Epithelial cell of proximal tubule (primary cell): Measurements from ENCODE around the gene ARMC2. TPM values are rescaled to one million over a fixed set of nuclear protein-coding genes. Genes with fewer than 3 reads are reported as not detected.

Experiments
- DNase-seq: peaks from one replicate; pipeline ENCODE4 v3.0.0-alpha.2; 2011; ENCODE audit warnings: low read depth
- H3K4me3 ChIP-seq: 2 replicates; pipeline ENCODE4 v1.5.1; 2011; ENCODE audit warnings: low read depth, mild to moderate bottlenecking, low read length
- total RNA-seq: library from RNA; depleted of rRNA; stranded (reverse); fragments of >200 nt; gene quantifications from 2 replicates; pipeline ENCODE4 v1.2.3, GENCODE V29; 2015
- TF ChIP-seq, protein P1 (sequence below): conservative IDR thresholded peaks from 2 replicates; pipeline ENCODE4 v1.5.1; 2012; ENCODE audit warnings: low read depth, mild to moderate bottlenecking, low read length

ARMC2 gene
- total RNA-seq, 1 donor from 2014 or later = 1.7 TPM

DNA sequence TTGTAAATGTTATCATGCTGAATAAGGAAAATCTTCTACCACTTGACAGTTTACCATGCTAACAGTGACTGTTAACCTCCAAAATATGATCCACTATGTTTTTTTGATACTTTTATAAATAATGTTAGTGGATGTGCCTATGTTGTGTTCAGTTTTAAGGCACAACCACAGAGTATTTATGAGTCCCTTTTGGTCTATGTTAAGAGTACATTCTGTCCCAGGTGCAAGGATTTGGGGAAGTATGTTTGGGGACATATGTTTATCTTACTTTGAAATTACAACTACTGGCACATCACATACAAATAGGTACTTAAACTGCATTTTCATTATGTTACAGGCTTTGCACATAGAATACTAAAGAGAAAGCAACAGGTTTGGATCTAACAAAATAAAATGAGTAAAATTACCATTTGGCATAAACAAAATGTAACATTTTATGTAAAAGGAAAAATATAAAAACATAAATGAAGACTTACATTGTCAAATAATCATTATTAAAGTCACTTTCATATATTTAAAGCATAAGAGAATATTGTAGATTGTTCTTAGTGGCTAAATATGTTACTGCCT is 175.2 kb downstream of the ARMC2 start:
- no peak for DNase-seq
- TF ChIP-seq, protein P1, sequence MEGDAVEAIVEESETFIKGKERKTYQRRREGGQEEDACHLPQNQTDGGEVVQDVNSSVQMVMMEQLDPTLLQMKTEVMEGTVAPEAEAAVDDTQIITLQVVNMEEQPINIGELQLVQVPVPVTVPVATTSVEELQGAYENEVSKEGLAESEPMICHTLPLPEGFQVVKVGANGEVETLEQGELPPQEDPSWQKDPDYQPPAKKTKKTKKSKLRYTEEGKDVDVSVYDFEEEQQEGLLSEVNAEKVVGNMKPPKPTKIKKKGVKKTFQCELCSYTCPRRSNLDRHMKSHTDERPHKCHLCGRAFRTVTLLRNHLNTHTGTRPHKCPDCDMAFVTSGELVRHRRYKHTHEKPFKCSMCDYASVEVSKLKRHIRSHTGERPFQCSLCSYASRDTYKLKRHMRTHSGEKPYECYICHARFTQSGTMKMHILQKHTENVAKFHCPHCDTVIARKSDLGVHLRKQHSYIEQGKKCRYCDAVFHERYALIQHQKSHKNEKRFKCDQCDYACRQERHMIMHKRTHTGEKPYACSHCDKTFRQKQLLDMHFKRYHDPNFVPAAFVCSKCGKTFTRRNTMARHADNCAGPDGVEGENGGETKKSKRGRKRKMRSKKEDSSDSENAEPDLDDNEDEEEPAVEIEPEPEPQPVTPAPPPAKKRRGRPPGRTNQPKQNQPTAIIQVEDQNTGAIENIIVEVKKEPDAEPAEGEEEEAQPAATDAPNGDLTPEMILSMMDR = no peak
- H3K4me3 ChIP-seq = no peak overlapping the region

Other genes with a start within 250 kb of the ARMC2 start
- 5.7 and 8.0 TPM in 2 replicates for gene SESN1, start 246.4 kb downstream of the ARMC2 start, total RNA-seq
- 13.5 and 32.4 TPM in 2 replicates for gene CEP57L1, start 247.1 kb downstream of the ARMC2 start, total RNA-seq